CD4-positive, alpha-beta T cell treated with Interleukin-1 beta for 1 hour (primary cell): Measurements from ENCODE around the gene SLC36A3.

Experiments used
- DNase-seq, 2 donors: peaks; one replicate each; pipeline ENCODE4 v3.0.0-alpha.2; 2020 to 2022

The SLC36A3 gene

DNA sequence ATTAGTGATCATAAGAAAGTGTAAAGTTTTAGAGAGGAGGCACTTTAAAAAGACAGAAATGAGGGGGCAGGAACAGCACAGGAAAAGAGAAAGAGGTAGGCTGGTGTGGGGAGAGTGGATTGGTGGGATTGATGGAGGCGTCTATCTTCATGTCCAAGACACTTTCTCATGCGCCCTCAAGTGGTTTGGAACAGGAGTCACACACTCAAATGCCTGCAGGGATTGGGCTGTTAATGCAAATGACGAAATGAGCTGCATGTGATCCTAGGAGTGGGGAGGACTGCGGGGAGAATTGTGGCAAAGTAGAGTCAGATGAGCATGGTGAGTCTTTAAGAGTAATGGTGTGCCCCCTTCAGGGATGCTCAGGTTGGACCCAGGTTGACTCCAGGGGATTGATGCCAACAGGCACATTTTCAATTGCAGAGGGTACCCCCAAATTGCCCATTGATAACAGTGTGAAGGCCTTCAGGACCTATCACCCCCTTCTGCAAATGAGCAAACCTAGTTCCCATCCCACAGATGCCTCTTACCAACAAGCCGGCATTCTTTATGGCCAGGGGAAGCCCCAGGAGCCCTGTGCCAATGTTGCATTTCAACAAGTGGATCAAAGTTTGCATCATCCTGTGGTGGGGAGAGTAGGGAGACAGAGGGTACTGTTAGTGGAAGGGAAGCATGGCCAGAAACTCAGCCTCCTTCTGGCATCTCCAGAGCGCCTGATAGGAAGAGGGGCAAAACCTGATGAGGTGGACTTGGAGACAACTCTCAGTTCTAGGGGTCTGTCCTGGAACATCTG lies 5.3 kb downstream of the SLC36A3 start:
- DNase-seq = no peak

- no peak for DNase-seq
These were observed 6.6 kb downstream of the SLC36A3 start for GRCh38 chr5:151296974-151297373.

- DNase-seq = no peak
These were observed 7.1 kb downstream of the SLC36A3 start for GRCh38 chr5:151296478-151296830.

DNA sequence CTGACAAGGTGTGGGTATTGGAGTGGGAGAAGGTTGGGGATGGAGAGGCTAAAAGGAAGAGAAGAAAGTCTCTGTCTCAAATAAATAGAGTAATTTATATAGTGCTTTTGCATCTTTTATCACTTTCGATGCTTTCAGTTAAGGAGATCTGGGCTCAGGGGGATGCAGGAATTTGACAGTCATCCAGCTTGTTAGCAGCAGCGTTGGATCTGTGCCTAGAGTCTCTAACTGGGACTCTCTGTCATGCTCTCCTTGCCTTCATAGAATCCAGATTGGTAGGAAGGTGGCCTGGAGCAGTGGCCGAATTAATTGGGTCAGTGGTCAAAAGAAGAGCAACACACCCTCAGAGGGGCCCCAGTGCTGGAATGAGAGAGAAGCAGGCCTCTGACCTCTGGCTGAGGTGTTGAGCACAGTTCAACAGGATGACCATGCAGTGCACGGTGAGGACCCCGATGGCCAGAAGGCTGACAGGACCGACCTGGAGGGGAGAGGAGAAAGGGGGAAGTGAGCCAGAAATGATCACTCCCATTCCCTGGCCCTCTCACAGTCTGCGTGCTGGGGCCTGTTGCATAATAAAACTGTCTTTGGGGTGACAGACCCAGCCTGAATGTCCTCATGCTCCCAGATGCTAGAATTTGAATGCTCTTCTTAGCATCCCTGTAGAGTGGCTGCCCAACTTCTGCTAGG lies 7.6 kb downstream of the SLC36A3 start:
- no peak for DNase-seq

GRCh38 chr5:151295138-151295537 lies 8.4 kb downstream of the SLC36A3 start:
- no peak for DNase-seq

DNA sequence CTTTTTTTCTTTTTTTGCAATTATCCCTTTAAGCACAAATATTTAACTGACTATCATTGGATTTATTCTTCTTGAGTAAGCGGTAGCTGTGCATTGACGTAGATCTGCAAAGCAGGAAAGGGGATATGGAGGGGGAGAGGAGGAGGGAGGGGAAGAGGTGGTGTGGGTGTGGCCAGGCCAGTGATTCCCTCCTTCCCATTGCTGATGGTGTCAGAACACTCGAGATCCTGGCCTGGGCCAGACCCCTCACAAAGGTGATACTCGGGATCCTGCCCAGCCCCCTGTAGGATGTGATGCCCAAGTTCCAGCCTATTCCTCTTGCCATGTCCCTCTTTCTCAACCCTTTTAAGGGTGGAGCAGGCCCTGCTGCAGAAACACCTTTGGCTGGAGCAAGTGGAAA lies 9.9 kb downstream of the SLC36A3 start:
- DNase-seq = no peak

- DNase-seq = no peak
These were observed 15.4 kb downstream of the SLC36A3 start for GRCh38 chr5:151288180-151288579.

GRCh38 chr5:151286246-151286645 lies 17.3 kb downstream of the SLC36A3 start:
- DNase-seq = no peak

DNA sequence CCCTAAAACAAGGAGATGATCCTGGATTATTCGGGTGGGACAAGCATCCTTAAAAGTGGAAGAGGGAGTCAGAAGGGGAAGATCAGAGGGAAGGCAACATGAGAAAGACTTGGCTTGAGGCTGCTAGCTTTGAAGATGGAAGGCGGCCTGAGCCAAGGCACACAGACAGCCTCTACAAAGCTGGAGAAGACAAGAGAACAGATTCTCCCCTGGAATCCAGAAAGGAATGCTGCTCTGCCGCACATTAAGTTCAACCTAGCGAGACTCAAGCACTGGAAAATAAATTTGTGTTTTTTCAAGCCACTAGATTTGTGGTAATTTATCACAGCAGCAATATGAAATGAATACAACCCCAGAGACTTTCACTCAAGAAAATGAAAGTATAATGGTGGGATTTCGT lies 17.9 kb downstream of the SLC36A3 start:
- no peak for DNase-seq

DNA sequence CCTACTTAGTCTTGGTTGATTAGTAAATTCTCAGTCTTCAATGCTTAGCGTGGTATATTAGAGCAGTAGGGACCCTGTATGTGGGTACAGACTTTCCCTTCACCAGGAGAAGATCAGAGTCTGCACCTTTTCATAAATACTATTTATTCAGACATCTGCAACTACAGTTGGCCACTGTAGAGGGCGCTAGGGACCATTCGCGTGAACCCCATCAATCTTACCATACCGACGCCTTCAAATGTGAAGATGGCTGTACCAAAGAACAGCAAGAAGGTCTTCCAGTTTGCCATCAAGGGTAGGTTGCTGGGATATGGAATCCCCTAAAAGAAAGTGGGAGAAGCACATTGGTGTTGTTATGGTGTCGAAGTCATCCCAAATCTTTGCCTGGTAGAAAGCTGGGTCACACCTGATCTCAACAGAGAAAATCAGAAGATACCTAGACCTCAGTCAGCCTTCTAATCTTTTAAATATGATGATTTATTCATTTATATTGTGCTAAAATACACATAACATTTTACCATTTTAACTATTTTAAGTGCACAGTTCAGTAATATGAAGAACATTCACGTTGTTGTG lies 19.1 kb downstream of the SLC36A3 start:
- no peak for DNase-seq

GRCh38 chr5:151283120-151283825 lies 20.3 kb downstream of the SLC36A3 start:
- DNase-seq = no peak

- DNase-seq = no peak
These were observed 22.4 kb downstream of the SLC36A3 start for GRCh38 chr5:151281001-151281639.

- DNase-seq = no peak
These were observed 23.1 kb downstream of the SLC36A3 start for GRCh38 chr5:151280443-151280842.

GRCh38 chr5:151278845-151279244 lies 24.7 kb downstream of the SLC36A3 start:
- no peak for DNase-seq

GRCh38 chr5:151275803-151276202 lies 27.8 kb downstream of the SLC36A3 start:
- DNase-seq = no peak

DNA sequence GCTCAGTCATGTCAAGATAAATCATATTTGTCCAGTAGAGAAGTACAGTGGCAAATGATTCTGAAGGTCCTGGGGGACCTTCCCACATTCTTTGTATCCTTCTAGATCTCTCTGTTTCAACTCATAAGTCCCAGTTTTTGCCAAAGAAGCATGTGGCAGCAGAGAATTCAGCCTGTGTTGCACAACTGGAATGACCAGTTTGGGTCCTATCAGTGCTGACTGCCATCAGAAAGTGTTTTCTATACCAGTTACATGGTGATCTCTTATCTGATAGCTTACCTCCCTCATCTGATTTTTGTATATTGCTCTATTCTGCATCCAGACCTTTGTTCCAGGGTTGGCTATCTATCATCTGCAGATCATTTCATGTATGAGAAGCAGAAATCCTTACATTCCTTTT lies 28.9 kb downstream of the SLC36A3 start:
- no peak for DNase-seq

GRCh38 chr5:151271336-151271735 lies 32.2 kb downstream of the SLC36A3 start:
- no peak for DNase-seq

- no peak for DNase-seq
These were observed 33.0 kb downstream of the SLC36A3 start for GRCh38 chr5:151270599-151270998.

DNA sequence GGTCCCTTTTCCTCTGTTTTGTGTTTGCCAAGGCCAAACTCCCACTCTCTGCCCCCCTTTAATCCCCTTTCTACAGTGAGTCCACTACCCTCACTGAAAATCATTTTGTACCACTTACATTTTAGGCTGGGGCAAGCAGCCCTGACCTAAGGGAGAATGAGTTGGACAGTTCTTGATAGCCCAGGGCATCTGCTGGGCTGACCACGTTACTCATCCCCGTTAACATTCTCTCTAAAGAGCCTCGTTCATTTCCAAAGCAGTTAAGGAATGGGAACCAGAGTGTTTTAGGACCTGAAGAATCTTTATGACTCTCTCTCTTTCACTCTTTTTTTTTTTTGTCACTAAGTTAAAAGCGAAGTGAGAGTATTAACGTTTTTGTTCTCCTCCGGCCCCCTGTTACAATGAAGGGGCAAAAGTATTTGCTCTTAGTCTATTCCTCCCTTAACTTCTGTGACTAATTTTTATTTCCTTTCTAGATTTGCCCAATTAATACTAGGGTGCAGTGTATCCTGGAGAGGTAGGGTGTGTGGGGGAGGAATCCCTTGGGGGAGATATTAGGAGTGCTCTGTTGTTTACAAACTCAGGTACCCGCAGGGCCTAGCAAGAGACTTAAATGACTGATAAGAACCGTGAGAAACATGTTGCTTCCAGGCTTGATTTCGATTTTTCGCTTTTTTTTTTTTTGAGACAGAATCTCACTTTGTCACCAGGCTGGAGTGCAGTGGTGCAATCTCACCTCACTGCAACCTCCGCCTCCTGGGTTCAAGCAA lies 35.9 kb downstream of the SLC36A3 start:
- no peak for DNase-seq

- DNase-seq = no peak
These were observed 39.5 kb downstream of the SLC36A3 start for GRCh38 chr5:151264113-151264512.

DNA sequence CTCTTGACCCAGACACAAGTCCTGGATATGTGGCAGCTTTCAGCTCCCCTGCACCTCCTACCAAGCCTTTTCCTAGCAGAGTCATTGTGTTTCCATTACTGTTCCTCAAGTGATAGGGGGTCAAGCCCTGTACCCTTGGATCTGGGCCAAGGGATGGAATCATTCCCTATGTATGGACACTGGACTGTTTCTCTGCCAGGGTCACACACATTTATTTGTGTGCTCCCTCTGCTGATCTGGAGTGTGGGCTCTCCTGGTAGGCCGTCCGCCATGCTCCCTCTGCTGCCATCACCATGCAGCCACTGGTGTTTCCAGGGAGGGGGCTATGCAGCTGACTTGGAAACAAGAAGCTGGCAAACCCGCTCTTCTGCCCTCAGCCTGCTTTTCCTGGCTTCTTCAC lies 41.0 kb downstream of the SLC36A3 start:
- DNase-seq = no peak

GRCh38 chr5:151259931-151260330 lies 43.6 kb downstream of the SLC36A3 start:
- DNase-seq = no peak
